Stomach smooth muscle (tissue), 2 donors: ENCODE measurements around the gene DEFB124.

Experiments
- H3K27ac ChIP-seq: one replicate; pipeline ENCODE4 v1.7.0; 2013; ENCODE audit warnings: mild to moderate bottlenecking, low read length, inconsistent platforms
- H3K27me3 ChIP-seq, 2 donors: one replicate each; pipeline ENCODE4 v1.7.0; 2013; ENCODE audit warnings: low read length in 2 of 2; ENCODE audit not compliant: insufficient read depth in 2 of 2, control insufficient read depth in 1 of 2
- H3K36me3 ChIP-seq, 2 donors: one replicate each; pipeline ENCODE4 v1.7.0; 2013; ENCODE audit warnings: low read length in 2 of 2; ENCODE audit not compliant: control insufficient read depth in 2 of 2, insufficient read depth in 2 of 2
- H3K4me1 ChIP-seq: one replicate; pipeline ENCODE4 v1.7.0; 2013; ENCODE audit warnings: low read length; ENCODE audit not compliant: control insufficient read depth, insufficient read depth
- H3K4me3 ChIP-seq, 2 donors: one replicate each; pipeline ENCODE4 v1.7.0; 2013; ENCODE audit warnings: low read length in 2 of 2
- H3K9ac ChIP-seq, 2 donors: one replicate each; pipeline ENCODE4 v1.7.0; 2013; ENCODE audit warnings: low read length in 2 of 2, mild to moderate bottlenecking in 1 of 2
- H3K9me3 ChIP-seq, 2 donors: one replicate each; pipeline ENCODE4 v1.7.0; 2013; ENCODE audit warnings: low read length in 2 of 2; ENCODE audit not compliant: control insufficient read depth in 2 of 2
- donor health status: healthy.
- donor health status: Pancreatic carcinoma.

DEFB124 gene

GRCh38 chr20:31488115-31488514 lies 13.2 kb upstream of the DEFB124 start:
- Histone ChIP-seq H3K27ac (no peak overlapping the region), H3K9me3 (no peaks in the 10 kb centered on the region), H3K27me3 (no peaks in the 10 kb centered on the region), H3K9ac (no peak overlapping the region), H3K4me1 (peaks cover 14% of the 10 kb centered on the region), H3K36me3 (no peaks in the 10 kb centered on the region), H3K4me3 (no peak overlapping the region)

- peaks cover 14% of the 10 kb centered on the region for H3K4me1 ChIP-seq
- no peaks in the 10 kb centered on the region for H3K36me3 ChIP-seq
- H3K27ac ChIP-seq: peak overlapping the region; percentile 46
- no peaks in the 10 kb centered on the region for H3K27me3 ChIP-seq
- H3K9ac ChIP-seq: peak overlapping the region; percentile 21 to 38
- H3K9me3 ChIP-seq: no peaks in the 10 kb centered on the region
- H3K4me3 ChIP-seq: peak overlapping the region; percentile 32 to 57
Measured at GRCh38 chr20:31485450-31486339, 10.8 kb upstream of the DEFB124 start.

- no peak overlapping the region for H3K9ac ChIP-seq
- H3K9me3 ChIP-seq: no peaks in the 10 kb centered on the region
- H3K27me3 ChIP-seq: no peaks in the 10 kb centered on the region
- no peak overlapping the region for H3K27ac ChIP-seq
- H3K4me3 ChIP-seq: no peak overlapping the region
- peaks cover 14% of the 10 kb centered on the region for H3K4me1 ChIP-seq
- H3K36me3 ChIP-seq: no peaks in the 10 kb centered on the region
Measured at GRCh38 chr20:31484001-31484400, 9.1 kb upstream of the DEFB124 start.

DNA sequence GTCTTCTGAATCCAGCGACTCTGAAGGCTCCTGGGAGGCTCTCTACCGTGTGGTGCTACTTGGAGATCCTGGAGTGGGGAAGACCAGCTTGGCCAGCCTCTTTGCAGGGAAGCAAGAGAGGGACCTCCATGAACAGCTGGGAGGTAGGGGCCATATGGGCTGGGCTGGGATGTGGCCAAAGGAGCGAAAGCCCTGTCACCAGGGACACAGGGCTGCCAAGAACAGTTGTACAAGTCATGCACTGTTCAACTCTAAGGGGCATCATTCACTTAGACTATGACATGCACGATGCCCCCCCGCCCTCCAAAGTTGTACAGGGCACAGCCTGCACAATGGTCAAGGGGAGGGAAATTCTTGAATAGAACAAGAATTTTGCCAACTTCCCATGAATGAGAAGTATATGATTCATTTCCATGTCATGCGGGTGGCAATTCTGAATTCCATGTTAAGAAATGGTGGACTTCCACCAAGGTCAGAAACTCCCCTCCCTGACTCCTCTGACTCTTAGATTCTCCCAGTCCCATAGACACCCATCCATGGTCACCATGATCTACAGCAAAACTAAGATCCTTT lies 1.8 kb upstream of the DEFB124 start:
- Histone ChIP-seq H3K27ac (no peak overlapping the region), H3K4me1 (peaks cover 20% of the 10 kb centered on the region), H3K27me3 (peaks cover 10 to 19% of the 10 kb centered on the region in 2 donors), H3K36me3 (no peaks in the 10 kb centered on the region), H3K9me3 (no peaks in the 10 kb centered on the region), H3K9ac (no peak overlapping the region), H3K4me3 (no peak overlapping the region)

DNA sequence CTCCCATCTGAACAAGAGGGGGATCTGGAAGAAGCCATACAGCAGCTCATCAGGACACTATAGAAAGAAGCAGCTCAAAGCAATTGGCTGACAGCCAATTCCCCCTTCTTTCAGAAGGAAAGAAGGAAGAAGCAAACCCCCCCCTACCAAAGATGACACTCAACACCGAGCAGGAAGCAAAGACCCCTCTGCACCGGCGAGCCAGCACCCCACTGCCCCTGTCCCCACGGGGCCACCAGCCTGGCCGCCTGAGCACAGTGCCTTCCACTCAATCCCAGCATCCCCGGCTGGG lies 1.3 kb upstream of the DEFB124 start:
- Histone ChIP-seq H3K36me3 (no peaks in the 10 kb centered on the region), H3K9ac (no peak overlapping the region)

DNA sequence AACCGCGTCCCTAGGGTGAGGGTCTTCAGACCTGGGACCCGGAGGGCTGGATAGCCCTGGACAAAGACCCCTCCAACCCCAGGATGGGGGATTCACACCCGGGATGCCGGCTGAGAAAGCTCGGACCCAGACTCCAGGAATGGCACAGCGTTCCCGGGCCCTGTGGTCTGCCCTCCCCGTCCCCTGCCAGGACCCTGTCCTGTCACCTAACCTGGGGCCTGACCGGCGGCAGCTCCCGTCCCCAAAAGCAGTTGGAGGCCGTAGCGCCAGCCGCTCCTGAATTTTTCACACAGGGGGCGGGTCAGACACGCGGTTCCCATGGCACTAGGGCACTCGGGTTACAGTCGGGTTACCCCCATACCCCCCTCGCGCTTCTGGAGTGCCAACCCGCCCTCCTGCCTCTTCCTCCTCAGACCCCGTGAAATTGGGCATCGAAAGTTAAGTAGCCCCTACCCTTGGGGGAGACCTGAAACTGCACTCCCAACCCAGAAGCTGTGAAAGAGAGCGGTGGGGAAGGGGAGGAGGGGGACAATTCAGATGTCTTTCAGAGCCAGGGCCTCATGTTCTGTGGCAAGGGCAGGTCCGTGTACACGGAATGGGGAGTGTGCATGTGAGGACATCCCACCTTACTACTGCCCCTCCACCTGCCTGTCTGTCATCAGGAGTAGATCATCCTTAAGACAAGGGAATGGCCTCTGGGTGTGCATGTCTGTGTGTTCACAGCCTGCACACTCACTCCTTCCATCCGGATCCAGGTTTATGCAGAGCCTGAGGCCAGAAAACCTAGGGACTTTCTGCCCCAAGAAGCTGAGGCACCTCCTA lies 756 bp upstream of the DEFB124 start:
- Histone ChIP-seq H3K9ac (peak overlapping the region; percentile 47 to 62), H3K27me3 (peaks cover 10 to 19% of the 10 kb centered on the region in 2 donors), H3K27ac (no peak overlapping the region), H3K9me3 (no peaks in the 10 kb centered on the region), H3K4me3 (peak overlapping the region; percentile 72 to 81), H3K4me1 (peaks cover 20% of the 10 kb centered on the region), H3K36me3 (no peaks in the 10 kb centered on the region)

More for the DNA sequence above, 1.3 kb upstream of the DEFB124 start:
- H3K27me3 ChIP-seq: peaks cover 10 to 19% of the 10 kb centered on the region in 2 donors
- no peak overlapping the region for H3K27ac ChIP-seq
- H3K4me1 ChIP-seq: peaks cover 20% of the 10 kb centered on the region
- no peaks in the 10 kb centered on the region for H3K9me3 ChIP-seq
- H3K4me3 ChIP-seq: peak overlapping the region in 1 of 2 donors; percentile 72

DNA sequence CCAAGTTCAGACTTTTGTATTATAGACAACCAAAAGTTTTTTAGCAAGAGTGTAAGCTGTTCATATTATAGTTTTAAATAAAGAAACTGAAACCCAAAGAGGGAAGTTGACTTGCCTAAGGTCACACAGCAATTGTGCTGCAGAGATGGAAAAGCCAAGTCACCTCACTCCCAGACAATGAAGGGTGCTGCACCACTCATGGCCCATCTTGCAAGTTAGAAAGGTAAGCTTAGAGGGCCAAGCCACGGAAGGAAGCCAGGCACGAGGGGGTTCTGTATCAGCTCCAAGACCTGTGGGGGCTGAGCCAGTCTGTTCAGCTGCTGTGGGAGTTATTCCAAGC lies 860 bp downstream of the DEFB124 start:
- H3K4me1 ChIP-seq: peaks cover 20% of the 10 kb centered on the region
- no peaks in the 10 kb centered on the region for H3K36me3 ChIP-seq
- H3K27me3 ChIP-seq: peaks cover 10 to 19% of the 10 kb centered on the region in 2 donors
- no peak overlapping the region for H3K4me3 ChIP-seq
- no peaks in the 10 kb centered on the region for H3K9me3 ChIP-seq
- no peak overlapping the region for H3K9ac ChIP-seq
- H3K27ac ChIP-seq: no peak overlapping the region

DNA sequence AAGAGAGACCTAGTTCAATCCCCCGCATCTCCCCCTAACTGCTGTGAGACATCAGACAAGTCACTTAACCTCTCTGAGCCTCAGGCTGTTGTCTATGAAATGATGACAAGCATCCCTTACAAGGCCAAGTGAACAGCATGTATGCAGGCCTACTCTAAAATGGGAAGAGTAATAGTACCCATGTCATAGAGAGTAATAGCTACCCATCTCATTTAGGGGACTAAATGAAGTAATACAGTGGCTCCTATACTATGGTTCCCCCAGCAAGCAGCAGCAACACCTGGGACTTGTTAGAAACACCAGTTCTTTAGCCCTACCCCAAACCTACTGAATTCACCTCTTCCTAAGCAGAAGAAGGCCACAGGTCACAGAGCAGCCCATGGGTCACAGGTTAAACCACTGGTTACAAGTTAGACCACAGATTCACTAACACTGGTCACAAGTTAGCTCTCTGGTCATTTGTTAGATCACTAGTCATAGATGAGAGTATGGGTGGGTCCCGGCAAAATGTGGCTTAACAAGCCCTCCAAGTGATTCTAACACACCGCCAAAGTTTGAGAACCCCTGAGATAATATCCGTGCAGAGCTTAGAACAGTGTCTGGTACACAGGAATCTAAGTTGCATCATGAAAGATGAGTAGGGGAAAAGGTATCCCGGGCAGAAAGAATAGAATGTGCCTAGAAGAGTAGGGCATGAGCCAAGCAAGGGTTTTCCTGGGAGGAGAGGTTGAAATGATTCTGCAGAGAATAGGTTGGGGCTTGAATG lies 1.4 kb downstream of the DEFB124 start:
- no peak overlapping the region for H3K9ac ChIP-seq
- no peak overlapping the region for H3K4me3 ChIP-seq
- H3K36me3 ChIP-seq: no peaks in the 10 kb centered on the region
- H3K4me1 ChIP-seq: peaks cover 20% of the 10 kb centered on the region
- no peaks in the 10 kb centered on the region for H3K9me3 ChIP-seq
- H3K27ac ChIP-seq: no peak overlapping the region
- peaks cover 10 to 19% of the 10 kb centered on the region in 2 donors for H3K27me3 ChIP-seq

- Histone ChIP-seq H3K4me3 (no peak overlapping the region), H3K4me1 (peaks cover 20% of the 10 kb centered on the region), H3K27ac (no peak overlapping the region), H3K36me3 (no peaks in the 10 kb centered on the region), H3K9ac (no peak overlapping the region), H3K27me3 (peaks cover 10 to 18% of the 10 kb centered on the region in 2 donors), H3K9me3 (no peaks in the 10 kb centered on the region)
Measured at GRCh38 chr20:31472395-31473330, 2.3 kb downstream of the DEFB124 start.
